C4-2B (cell line): ENCODE results near the gene OLFML3.

Experiments
- ZFX ChIP-seq: fragments of 450-650 bp; IDR thresholded peaks from 2 replicates; pipeline ENCODE4 v1.6.1; 2017
- TF ChIP-seq, protein P1 (sequence below): fragments of 450-650 bp; conservative IDR thresholded peaks from 2 replicates; pipeline ENCODE4 v1.5.1; 2017; ENCODE audit warnings: mild to moderate bottlenecking

DNA sequence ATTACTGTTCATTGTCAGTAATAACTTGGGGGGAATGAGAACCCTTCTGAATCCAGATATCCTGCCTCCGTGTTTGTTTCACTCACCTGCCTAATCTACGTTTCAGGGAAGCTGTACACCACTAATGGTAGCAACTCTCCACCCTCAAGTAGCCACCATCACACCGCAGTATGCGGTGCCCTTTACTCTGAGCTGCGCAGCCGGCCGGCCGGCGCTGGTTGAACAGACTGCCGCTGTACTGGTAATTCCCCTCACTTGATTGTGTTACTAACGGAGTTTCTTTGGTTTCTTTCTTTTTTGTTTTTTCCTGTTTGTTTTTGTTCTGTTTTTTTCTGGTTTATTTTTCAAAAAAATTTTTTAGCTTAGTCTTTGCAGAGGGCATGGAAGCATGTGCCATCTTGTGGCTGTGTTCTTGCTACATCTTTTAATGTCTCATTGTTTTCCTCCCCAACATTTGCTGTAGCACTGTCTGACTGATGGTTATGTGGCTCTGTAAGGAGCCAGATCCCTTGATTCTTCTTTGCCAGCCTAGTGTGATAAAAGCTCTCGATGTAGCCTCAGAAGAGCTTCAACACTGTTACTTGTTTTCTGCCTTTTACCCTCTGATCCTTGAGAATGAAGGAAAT lies 15.9 kb upstream of the OLFML3 start:
- TF ChIP-seq ZFX, result no peak
- TF ChIP-seq, protein P1, sequence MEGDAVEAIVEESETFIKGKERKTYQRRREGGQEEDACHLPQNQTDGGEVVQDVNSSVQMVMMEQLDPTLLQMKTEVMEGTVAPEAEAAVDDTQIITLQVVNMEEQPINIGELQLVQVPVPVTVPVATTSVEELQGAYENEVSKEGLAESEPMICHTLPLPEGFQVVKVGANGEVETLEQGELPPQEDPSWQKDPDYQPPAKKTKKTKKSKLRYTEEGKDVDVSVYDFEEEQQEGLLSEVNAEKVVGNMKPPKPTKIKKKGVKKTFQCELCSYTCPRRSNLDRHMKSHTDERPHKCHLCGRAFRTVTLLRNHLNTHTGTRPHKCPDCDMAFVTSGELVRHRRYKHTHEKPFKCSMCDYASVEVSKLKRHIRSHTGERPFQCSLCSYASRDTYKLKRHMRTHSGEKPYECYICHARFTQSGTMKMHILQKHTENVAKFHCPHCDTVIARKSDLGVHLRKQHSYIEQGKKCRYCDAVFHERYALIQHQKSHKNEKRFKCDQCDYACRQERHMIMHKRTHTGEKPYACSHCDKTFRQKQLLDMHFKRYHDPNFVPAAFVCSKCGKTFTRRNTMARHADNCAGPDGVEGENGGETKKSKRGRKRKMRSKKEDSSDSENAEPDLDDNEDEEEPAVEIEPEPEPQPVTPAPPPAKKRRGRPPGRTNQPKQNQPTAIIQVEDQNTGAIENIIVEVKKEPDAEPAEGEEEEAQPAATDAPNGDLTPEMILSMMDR, result no peak
